ENCODE measurements around the gene COQ10B. TPM values are rescaled to one million over a fixed set of nuclear protein-coding genes. Genes with fewer than 3 reads are reported as not detected.

Gene COQ10B
- total and polyA plus RNA-seq, 2 donors (not counting 3 experiments of a cell fraction or from before 2014, with no cell fraction given) = 2.4 to 15.1 TPM

GRCh38 chr2:197477797-197478196, 24.4 kb downstream of the COQ10B start:
- ChIA-PET CTCF (no interaction called here), POLR2A (no interaction called here)
- no peaks in the 10 kb centered on the region for H4K20me1 ChIP-seq (replicated peaks; ENCODE audit: control insufficient read depth, extremely low read depth, insufficient read depth, low read length)
- intact Hi-C loops (cut with micrococcal nuclease) (no loop called here), dilution Hi-C loops (cut with MboI; ENCODE audit: extremely low pct_ligation_motif_present, low sequenced_read_pairs) (no loop called here)
- no peak for TF ChIP-seq FOS (IDR thresholded peaks at IDR 0.05; ENCODE audit: borderline replicate concordance, insufficient read depth, low read length)
- TF ChIP-seq, protein P1, sequence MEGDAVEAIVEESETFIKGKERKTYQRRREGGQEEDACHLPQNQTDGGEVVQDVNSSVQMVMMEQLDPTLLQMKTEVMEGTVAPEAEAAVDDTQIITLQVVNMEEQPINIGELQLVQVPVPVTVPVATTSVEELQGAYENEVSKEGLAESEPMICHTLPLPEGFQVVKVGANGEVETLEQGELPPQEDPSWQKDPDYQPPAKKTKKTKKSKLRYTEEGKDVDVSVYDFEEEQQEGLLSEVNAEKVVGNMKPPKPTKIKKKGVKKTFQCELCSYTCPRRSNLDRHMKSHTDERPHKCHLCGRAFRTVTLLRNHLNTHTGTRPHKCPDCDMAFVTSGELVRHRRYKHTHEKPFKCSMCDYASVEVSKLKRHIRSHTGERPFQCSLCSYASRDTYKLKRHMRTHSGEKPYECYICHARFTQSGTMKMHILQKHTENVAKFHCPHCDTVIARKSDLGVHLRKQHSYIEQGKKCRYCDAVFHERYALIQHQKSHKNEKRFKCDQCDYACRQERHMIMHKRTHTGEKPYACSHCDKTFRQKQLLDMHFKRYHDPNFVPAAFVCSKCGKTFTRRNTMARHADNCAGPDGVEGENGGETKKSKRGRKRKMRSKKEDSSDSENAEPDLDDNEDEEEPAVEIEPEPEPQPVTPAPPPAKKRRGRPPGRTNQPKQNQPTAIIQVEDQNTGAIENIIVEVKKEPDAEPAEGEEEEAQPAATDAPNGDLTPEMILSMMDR (IDR thresholded peaks at IDR 0.05; ENCODE audit: extremely low read depth in 1 of 2, insufficient read depth in 1 of 2, low read depth in 1 of 2, low read length in 2 of 2) = no peak
- TF ChIP-seq, protein P2, sequence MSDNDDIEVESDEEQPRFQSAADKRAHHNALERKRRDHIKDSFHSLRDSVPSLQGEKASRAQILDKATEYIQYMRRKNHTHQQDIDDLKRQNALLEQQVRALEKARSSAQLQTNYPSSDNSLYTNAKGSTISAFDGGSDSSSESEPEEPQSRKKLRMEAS (IDR thresholded peaks at IDR 0.05; ENCODE audit: insufficient read depth, insufficient read length) = no peak
- TF ChIP-seq EZH2 (IDR thresholded peaks at IDR 0.05; ENCODE audit: borderline replicate concordance, low read depth, low read length, severe bottlenecking) = no peak
- no peak for TF ChIP-seq GATA2 (IDR thresholded peaks at IDR 0.05; ENCODE audit: insufficient read depth, insufficient read length, low read depth, low read length)
- TF ChIP-seq MYC (IDR thresholded peaks at IDR 0.05; ENCODE audit: low read depth, low read length) = no peak
- TF ChIP-seq JUN (IDR thresholded peaks at IDR 0.05; ENCODE audit: borderline replicate concordance, insufficient read depth, insufficient read length, low read depth) = no peak
- no peak for TF ChIP-seq POLR2AphosphoS5 (IDR thresholded peaks at IDR 0.05; ENCODE audit: insufficient read depth, low read depth, low read length)
- TF ChIP-seq POLR2A (IDR thresholded peaks at IDR 0.05; ENCODE audit: low read depth, low read length) = no peak
- H3K4me3 ChIP-seq (replicated peaks in 1 of 3; ENCODE audit: insufficient read depth in 1 of 3, low read depth in 1 of 3, low read length in 3 of 3) = no peak overlapping the region
- FAIRE-seq = peak; percentile 8
- no peaks in the 10 kb centered on the region for H3K9me1 ChIP-seq (replicated peaks; ENCODE audit: control insufficient read depth, extremely low read depth, insufficient read depth, low read length)
- no peak overlapping the region for H3K4me2 ChIP-seq (ENCODE audit: insufficient read depth, low read length)
- H3K36me3 ChIP-seq (ENCODE audit: control insufficient read depth in 2 of 2, extremely low read depth in 1 of 2, insufficient read depth in 2 of 2, low read length in 2 of 2) = peaks cover 0 to 10% of the 10 kb centered on the region in 2 experiments
- H3K4me1 ChIP-seq (ENCODE audit: control insufficient read depth, extremely low read depth, insufficient read depth, low read length) = no peaks in the 10 kb centered on the region
- H3K27me3 ChIP-seq (ENCODE audit: control insufficient read depth in 2 of 2, insufficient read depth in 2 of 2, low read length in 2 of 2) = no peaks in the 10 kb centered on the region
- no peak overlapping the region for H3K27ac ChIP-seq (ENCODE audit: insufficient read depth, low read depth, low read length)
- H2AFZ ChIP-seq (ENCODE audit: low read depth, low read length) = no peak overlapping the region
- BruUV-seq (replicated peaks) = no TSS peak
- no peaks in the 10 kb centered on the region for H3K79me2 ChIP-seq (ENCODE audit: control insufficient read depth, insufficient read depth, low read length)
- no peak overlapping the region for H3K9ac ChIP-seq (replicated peaks; ENCODE audit: extremely low read depth, insufficient read depth, low read length)
- H3K9me3 ChIP-seq (replicated peaks; ENCODE audit: control insufficient read depth, insufficient read depth, low read length) = no peaks in the 10 kb centered on the region
- DNase-seq (ENCODE audit: low read depth, low spot score) = no peak

All from endothelial cell of umbilical vein (primary cell).